Type B pancreatic cell (in vitro differentiated cells): ENCODE measurements around the gene BCL11A. TPM values are rescaled to one million over a fixed set of nuclear protein-coding genes. Genes with fewer than 3 reads are reported as not detected.

Source experiments
- DNase-seq: peaks from one replicate; pipeline ENCODE4 v3.0.0; 2021; ENCODE audit warnings: mixed read lengths; ENCODE audit not compliant: unreplicated experiment; ENCODE audit errors: extremely low spot score
- H3K27ac Mint-ChIP-seq: 2 replicates; pipeline ENCODE4 v1.8.0; 2021; ENCODE audit warnings: mild to moderate bottlenecking, mixed read lengths
- H3K27me3 Mint-ChIP-seq: 2 replicates; pipeline ENCODE4 v1.8.0; 2021; ENCODE audit warnings: mixed read lengths
- H3K36me3 Mint-ChIP-seq: 2 replicates; pipeline ENCODE4 v1.8.0; 2021; ENCODE audit warnings: mixed read lengths
- H3K4me1 Mint-ChIP-seq: one replicate; pipeline ENCODE4 v1.8.0; 2021; ENCODE audit warnings: mixed read lengths; ENCODE audit not compliant: unreplicated experiment
- H3K4me3 Mint-ChIP-seq: 2 replicates; pipeline ENCODE4 v1.8.0; 2021; ENCODE audit warnings: mild to moderate bottlenecking, mixed read lengths
- H3K9me3 Mint-ChIP-seq: 2 replicates; pipeline ENCODE4 v1.8.0; 2021; ENCODE audit warnings: mixed read lengths
- CTCF ChIP-seq: fragments of 200-600 bp; sonication (generic); conservative IDR thresholded peaks from 2 replicates; pipeline ENCODE4 v1.5.0; 2021; ENCODE audit warnings: antibody characterized with exemption, mild to moderate bottlenecking
- total RNA-seq: library from RNA; stranded (reverse); gene quantifications from 2 replicates; pipeline ENCODE4 v1.2.1, GENCODE V29; 2021; ENCODE audit warnings: low replicate concordance

Gene BCL11A
- total RNA-seq, 1 donor from 2014 or later: 53.1 TPM

- peaks cover 25% of the 10 kb centered on the region for H3K36me3 Mint-ChIP-seq
- no peak for TF ChIP-seq CTCF
- H3K27me3 Mint-ChIP-seq: no peaks in the 10 kb centered on the region
- no peaks in the 10 kb centered on the region for H3K9me3 Mint-ChIP-seq
- H3K27ac Mint-ChIP-seq: peak overlapping the region; percentile 94
- H3K4me1 Mint-ChIP-seq: peaks cover 71% of the 10 kb centered on the region
- DNase-seq: no peak
- H3K4me3 Mint-ChIP-seq: peak overlapping the region; percentile 39
Observed at GRCh38 chr2:60528281-60529020, 25.0 kb downstream of the BCL11A start.

- Mint-ChIP-seq H3K4me3 (peak overlapping the region; percentile 27), H3K27me3 (no peaks in the 10 kb centered on the region), H3K9me3 (no peaks in the 10 kb centered on the region), H3K27ac (peak overlapping the region; percentile 7), H3K4me1 (peaks cover 68% of the 10 kb centered on the region), H3K36me3 (peaks cover 25% of the 10 kb centered on the region)
- TF ChIP-seq CTCF: no peak
- no peak for DNase-seq
Observed at GRCh38 chr2:60527762-60528161, 25.7 kb downstream of the BCL11A start.

- no peak for DNase-seq
- Mint-ChIP-seq H3K4me3 (no peak overlapping the region), H3K4me1 (peaks cover 68% of the 10 kb centered on the region), H3K36me3 (peaks cover 35% of the 10 kb centered on the region), H3K27me3 (no peaks in the 10 kb centered on the region), H3K9me3 (no peaks in the 10 kb centered on the region), H3K27ac (no peak overlapping the region)
- TF ChIP-seq CTCF: no peak
Observed at GRCh38 chr2:60526623-60527022, 26.8 kb downstream of the BCL11A start.

GRCh38 chr2:60525899-60526298, 27.6 kb downstream of the BCL11A start:
- no peak for TF ChIP-seq CTCF
- peaks cover 37% of the 10 kb centered on the region for H3K36me3 Mint-ChIP-seq
- no peak overlapping the region for H3K4me3 Mint-ChIP-seq
- H3K9me3 Mint-ChIP-seq: no peaks in the 10 kb centered on the region
- H3K27ac Mint-ChIP-seq: no peak overlapping the region
- no peak for DNase-seq
- H3K4me1 Mint-ChIP-seq: peaks cover 66% of the 10 kb centered on the region
- H3K27me3 Mint-ChIP-seq: no peaks in the 10 kb centered on the region

GRCh38 chr2:60524874-60525273, 28.6 kb downstream of the BCL11A start:
- Mint-ChIP-seq H3K4me1 (peaks cover 56% of the 10 kb centered on the region), H3K4me3 (no peak overlapping the region), H3K36me3 (peaks cover 37% of the 10 kb centered on the region), H3K27me3 (no peaks in the 10 kb centered on the region), H3K27ac (no peak overlapping the region), H3K9me3 (no peaks in the 10 kb centered on the region)
- DNase-seq: no peak
- no peak for TF ChIP-seq CTCF
